ENCODE measurements around the gene ADIPOR2.
"Not testable (repeated sequence)": the region's sequence is repeated elsewhere in the genome, so short reads cannot be mapped to it uniquely, and the experiment has no call there.

ADIPOR2 gene

GRCh38 chr12:1706632-1706980, 15.7 kb downstream of the ADIPOR2 start:
- no peak for DNase-seq

- no peak for DNase-seq
Measured at GRCh38 chr12:1707051-1707450, 16.2 kb downstream of the ADIPOR2 start.

GRCh38 chr12:1709968-1710367, 19.1 kb downstream of the ADIPOR2 start:
- DNase-seq = not testable (repeated sequence)

GRCh38 chr12:1710870-1711269, 20.0 kb downstream of the ADIPOR2 start:
- DNase-seq = not testable (repeated sequence)

GRCh38 chr12:1711536-1712211, 20.8 kb downstream of the ADIPOR2 start:
- not testable (repeated sequence) for DNase-seq

- not testable (repeated sequence) for DNase-seq
Measured at GRCh38 chr12:1712305-1712704, 21.4 kb downstream of the ADIPOR2 start.

GRCh38 chr12:1712852-1713251, 22.0 kb downstream of the ADIPOR2 start:
- not testable (repeated sequence) for DNase-seq

- DNase-seq = not testable (repeated sequence)
Measured at GRCh38 chr12:1713783-1714348, 23.0 kb downstream of the ADIPOR2 start.

- DNase-seq = not testable (repeated sequence)
Measured at GRCh38 chr12:1715459-1715858, 24.6 kb downstream of the ADIPOR2 start.

GRCh38 chr12:1716215-1716862, 25.5 kb downstream of the ADIPOR2 start:
- DNase-seq = no peak

GRCh38 chr12:1716911-1717310, 26.0 kb downstream of the ADIPOR2 start:
- no peak for DNase-seq

- DNase-seq = no peak
Measured at GRCh38 chr12:1719139-1719538, 28.3 kb downstream of the ADIPOR2 start.

GRCh38 chr12:1720494-1720893, 29.6 kb downstream of the ADIPOR2 start:
- DNase-seq = no peak

GRCh38 chr12:1723721-1724120, 32.9 kb downstream of the ADIPOR2 start:
- no peak for DNase-seq

- DNase-seq = no peak
Measured at GRCh38 chr12:1724250-1724649, 33.4 kb downstream of the ADIPOR2 start.

GRCh38 chr12:1726753-1727152, 35.9 kb downstream of the ADIPOR2 start:
- DNase-seq = no peak

GRCh38 chr12:1728824-1729223, 38.0 kb downstream of the ADIPOR2 start:
- DNase-seq = no peak

GRCh38 chr12:1731019-1731687, 40.3 kb downstream of the ADIPOR2 start:
- DNase-seq = no peak

- DNase-seq = not testable (repeated sequence)
Measured at GRCh38 chr12:1731688-1732078, 40.8 kb downstream of the ADIPOR2 start.

GRCh38 chr12:1732914-1733313, 42.0 kb downstream of the ADIPOR2 start:
- no peak for DNase-seq

GRCh38 chr12:1733712-1734111, 42.8 kb downstream of the ADIPOR2 start:
- DNase-seq = not testable (repeated sequence)

- DNase-seq = no peak
Measured at GRCh38 chr12:1737652-1738286, 46.9 kb downstream of the ADIPOR2 start.

GRCh38 chr12:1738446-1738845, 47.6 kb downstream of the ADIPOR2 start:
- no peak for DNase-seq

All from amniotic stem cell (primary cell).